ENCODE data around the gene MTMR3.
A peak's percentile ranks its signal among the peaks of the same experiment; 100 is the strongest.

MTMR3 gene

DNA sequence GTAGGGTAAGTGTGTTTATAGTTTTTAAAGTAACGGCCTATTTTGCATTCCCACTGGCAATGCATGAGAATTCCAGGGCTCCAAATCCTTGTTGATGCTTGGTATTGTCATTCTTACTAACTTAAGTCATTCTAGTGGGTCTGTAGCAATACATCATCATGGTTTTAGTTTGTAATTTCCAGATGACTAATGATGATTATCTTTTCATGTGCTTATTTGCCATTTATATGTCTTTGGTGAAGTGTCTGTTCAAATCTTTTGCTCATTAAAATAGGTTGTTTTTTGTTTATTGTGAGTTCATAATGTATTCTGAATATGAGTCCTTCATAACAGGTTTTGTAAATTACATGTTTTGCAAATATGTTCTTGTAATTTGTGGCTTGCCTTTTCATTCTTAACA is 31.2 kb downstream of the MTMR3 start:
- H4K20me1 ChIP-seq: peaks cover 21 to 100% (median 73%) of the 10 kb centered on the region in 11 experiments; a peak in 19 of 22 replicates
- H3K27me3 ChIP-seq: no peaks in the 10 kb centered on the region
- H3K27ac ChIP-seq: no peak overlapping the region
- no peak overlapping the region for H3K4me3 ChIP-seq
- no peaks in the 10 kb centered on the region for H3K9me3 ChIP-seq (replicated peaks in 1 of 11)
- TF ChIP-seq Cebpa-rat (IDR thresholded peaks at IDR 0.05): no peak
- no peak overlapping the region for H3K4me2 ChIP-seq
- H3K9ac ChIP-seq: no peak overlapping the region
- peaks cover 0 to 7% (median 0%) of the 10 kb centered on the region in 11 experiments; a peak in 1 of 22 replicates for H3K36me3 ChIP-seq
- peaks cover 4 to 28% (median 17%) of the 10 kb centered on the region in 10 experiments; a peak in 14 of 20 replicates for H3K4me1 ChIP-seq

DNA sequence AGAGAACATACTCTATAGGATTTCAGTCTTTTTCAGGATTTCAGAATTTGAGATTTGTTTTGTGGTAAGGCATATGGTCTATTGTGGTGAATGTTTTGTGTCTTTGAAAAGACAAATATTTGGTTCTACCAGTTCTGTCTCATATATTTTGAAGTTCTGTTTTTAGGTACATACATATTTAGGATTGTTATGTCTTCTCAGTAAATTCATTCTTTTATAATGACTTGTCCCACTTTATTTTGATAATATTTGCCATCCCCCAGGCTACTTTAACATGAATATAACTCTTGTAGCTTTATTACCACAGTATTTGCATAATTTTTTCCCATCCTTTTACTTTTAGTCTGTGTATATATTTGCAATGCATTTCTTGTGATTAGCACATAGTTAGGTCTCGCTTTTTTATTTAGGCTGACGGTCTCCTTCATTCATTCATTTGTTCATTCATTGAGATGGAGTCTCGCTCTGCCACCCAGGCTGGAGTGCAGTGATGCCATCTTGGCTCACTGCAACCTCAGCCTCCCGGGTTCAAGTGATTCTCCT is 32.1 kb downstream of the MTMR3 start:
- Histone ChIP-seq H3K27me3 (no peaks in the 10 kb centered on the region), H3K4me2 (peak overlapping the region in 3 of 11 experiments; percentile 5 to 17 (median 15); a peak in 5 of 22 replicates)

DNA sequence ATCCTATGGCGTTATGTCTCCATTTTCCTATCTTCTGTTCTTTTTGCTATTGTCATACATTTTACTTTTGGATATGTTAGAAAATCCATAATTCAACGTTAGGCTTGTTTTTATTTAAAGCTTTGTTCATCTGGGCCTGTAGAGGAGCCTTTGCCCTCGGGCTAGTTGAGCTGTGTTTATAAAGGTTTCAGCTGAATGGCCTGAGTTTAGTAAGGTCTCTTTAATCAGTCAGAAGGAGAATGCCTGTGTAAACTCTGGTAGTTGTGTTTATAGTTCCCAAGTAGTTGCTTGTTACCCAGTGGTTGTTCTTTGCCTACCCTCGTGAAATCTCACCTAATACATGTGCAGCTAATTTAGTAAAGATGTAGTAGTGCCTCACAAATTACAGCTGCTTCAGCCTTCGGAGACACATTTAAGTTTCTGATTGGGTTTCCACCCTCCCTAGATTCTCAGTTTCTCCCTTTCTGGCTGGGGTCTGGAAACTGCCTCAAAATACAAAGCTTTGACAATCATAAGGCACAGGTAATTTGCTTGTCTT is 33.1 kb downstream of the MTMR3 start:
- no peak overlapping the region for H3K27ac ChIP-seq
- H3K4me1 ChIP-seq: peaks cover 4 to 28% (median 17%) of the 10 kb centered on the region in 10 experiments; a peak in 12 of 20 replicates
- peaks cover 0 to 5% (median 0%) of the 10 kb centered on the region in 11 experiments; a peak in 1 of 22 replicates for H3K36me3 ChIP-seq
- H3K4me2 ChIP-seq: no peak overlapping the region
- no peak overlapping the region for H3K9ac ChIP-seq
- TF ChIP-seq Cebpa-rat (IDR thresholded peaks at IDR 0.05): no peak
- H3K4me3 ChIP-seq: no peak overlapping the region
- H3K27me3 ChIP-seq: no peaks in the 10 kb centered on the region
- peaks cover 0 to 2% (median 1%) of the 10 kb centered on the region in 11 experiments; a peak in 7 of 22 replicates for H3K9me3 ChIP-seq (replicated peaks in 1 of 11)
- H4K20me1 ChIP-seq: peaks cover 23 to 99% (median 83%) of the 10 kb centered on the region in 11 experiments; a peak in 19 of 22 replicates

More for the DNA sequence above, 32.1 kb downstream of the MTMR3 start:
- Histone ChIP-seq H3K9me3 (replicated peaks in 1 of 11) (no peaks in the 10 kb centered on the region), H3K36me3 (peaks cover 0 to 5% (median 0%) of the 10 kb centered on the region in 11 experiments; a peak in 1 of 22 replicates), H3K27ac (no peak overlapping the region), H4K20me1 (peaks cover 21 to 100% (median 82%) of the 10 kb centered on the region in 11 experiments; a peak in 19 of 22 replicates), H3K4me1 (peaks cover 4 to 28% (median 17%) of the 10 kb centered on the region in 10 experiments; a peak in 12 of 20 replicates), H3K4me3 (no peak overlapping the region), H3K9ac (no peak overlapping the region)
- TF ChIP-seq Cebpa-rat (IDR thresholded peaks at IDR 0.05): no peak

DNA sequence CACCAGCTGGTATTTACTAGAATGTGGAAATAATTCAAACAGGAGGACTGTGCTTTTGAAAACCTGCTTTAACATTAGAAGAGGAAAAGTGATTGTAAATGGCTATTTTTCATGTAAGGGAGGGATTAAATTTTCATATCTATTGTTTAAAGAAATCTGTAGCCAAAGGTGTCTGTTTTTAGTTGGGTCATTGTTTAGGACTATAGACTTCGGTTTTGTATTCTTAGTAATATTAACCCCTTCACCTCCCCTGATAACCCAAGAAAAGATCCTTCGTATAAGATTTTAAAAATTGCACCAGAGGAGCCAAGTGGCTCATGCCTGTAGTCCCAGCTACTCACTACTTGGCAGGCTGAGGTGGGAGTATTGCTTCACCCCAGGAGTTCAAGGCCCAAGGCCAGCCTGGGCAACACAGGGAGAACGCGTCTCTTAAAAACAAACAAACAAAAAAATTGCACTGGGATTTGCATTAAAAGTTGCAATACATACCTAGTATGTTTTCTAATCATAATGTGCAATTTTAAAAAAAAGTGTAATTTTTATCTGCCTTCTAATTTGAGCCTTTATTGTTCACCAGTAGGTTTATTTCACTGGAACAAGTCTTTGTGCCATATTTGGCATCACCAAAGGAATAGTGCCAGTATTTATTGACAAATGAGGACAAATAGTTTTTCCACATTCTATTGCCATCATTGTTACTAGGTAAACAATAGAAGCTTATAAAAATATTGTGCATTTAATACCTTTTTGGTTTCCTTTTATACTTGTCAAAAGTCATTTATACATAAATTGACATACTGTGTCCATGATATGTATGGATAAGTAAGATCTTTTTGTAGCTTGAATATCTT is 34.3 kb downstream of the MTMR3 start:
- H4K20me1 ChIP-seq: peaks cover 20 to 99% (median 79%) of the 10 kb centered on the region in 11 experiments; a peak in 19 of 22 replicates
- peaks cover 0 to 8% (median 0%) of the 10 kb centered on the region in 11 experiments; a peak in 3 of 22 replicates for H3K36me3 ChIP-seq
- TF ChIP-seq Cebpa-rat (IDR thresholded peaks at IDR 0.05): no peak
- no peak overlapping the region for H3K4me3 ChIP-seq
- no peak overlapping the region for H3K4me2 ChIP-seq
- peaks cover 4 to 26% (median 16%) of the 10 kb centered on the region in 10 experiments; a peak in 12 of 20 replicates for H3K4me1 ChIP-seq
- H3K9me3 ChIP-seq (replicated peaks in 1 of 11): peaks cover 0 to 14% (median 11%) of the 10 kb centered on the region in 11 experiments; a peak in 14 of 22 replicates
- H3K27ac ChIP-seq: no peak overlapping the region
- no peaks in the 10 kb centered on the region for H3K27me3 ChIP-seq
- no peak overlapping the region for H3K9ac ChIP-seq

DNA sequence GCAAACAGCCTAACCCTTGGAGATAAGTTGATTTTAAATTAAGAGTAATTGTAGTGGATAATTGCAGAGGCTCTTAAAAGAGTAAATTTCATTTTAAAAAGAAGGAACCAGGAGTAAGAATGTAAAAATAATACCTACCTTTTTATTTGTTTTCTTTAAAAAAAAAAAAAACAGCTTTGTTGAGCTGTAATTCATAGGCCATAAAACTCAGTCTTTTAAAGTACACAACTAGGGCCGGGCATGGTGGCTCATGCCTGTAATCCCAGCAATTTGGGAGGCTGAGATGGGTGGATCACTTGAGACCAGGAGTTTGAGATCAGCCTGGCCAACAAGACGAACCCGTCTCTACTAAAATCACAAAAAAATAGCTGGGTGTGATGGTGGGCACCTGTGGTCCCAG is 42.4 kb downstream of the MTMR3 start:
- Histone ChIP-seq H3K27me3 (no peaks in the 10 kb centered on the region), H3K4me3 (no peak overlapping the region), H3K27ac (no peak overlapping the region), H4K20me1 (peaks cover 3 to 96% (median 23%) of the 10 kb centered on the region in 11 experiments; a peak in 12 of 22 replicates), H3K9ac (no peak overlapping the region), H3K9me3 (replicated peaks in 1 of 11) (peaks cover 15 to 63% (median 54%) of the 10 kb centered on the region in 11 experiments), H3K36me3 (peaks cover 0 to 24% (median 5%) of the 10 kb centered on the region in 11 experiments; a peak in 6 of 22 replicates), H3K4me2 (no peak overlapping the region), H3K4me1 (no peaks in the 10 kb centered on the region)
- no peak for TF ChIP-seq Cebpa-rat (IDR thresholded peaks at IDR 0.05)

DNA sequence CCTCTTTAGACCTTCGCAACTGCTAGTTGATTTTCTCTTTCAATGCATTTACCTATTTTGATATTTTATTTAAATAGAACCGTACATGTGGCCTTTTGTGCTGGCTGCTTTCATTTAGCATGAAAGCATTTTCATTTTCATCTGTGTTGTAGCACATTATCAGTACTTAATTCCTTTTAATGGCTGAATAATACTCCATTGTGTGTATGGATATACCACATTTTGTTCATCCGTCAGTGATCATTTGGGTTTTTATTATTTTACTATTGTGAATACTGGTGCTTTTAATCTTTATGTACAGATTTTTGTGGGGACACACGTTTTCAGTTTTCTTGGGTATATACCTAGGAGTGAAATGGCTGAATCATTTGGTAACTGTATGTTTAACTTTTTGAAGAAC is 43.1 kb downstream of the MTMR3 start:
- no peak overlapping the region for H3K4me2 ChIP-seq
- TF ChIP-seq Cebpa-rat (IDR thresholded peaks at IDR 0.05): no peak
- H3K36me3 ChIP-seq: peaks cover 0 to 24% (median 5%) of the 10 kb centered on the region in 11 experiments; a peak in 6 of 22 replicates
- no peak overlapping the region for H3K9ac ChIP-seq
- H3K27me3 ChIP-seq: no peaks in the 10 kb centered on the region
- no peaks in the 10 kb centered on the region for H3K4me1 ChIP-seq
- peaks cover 2 to 98% (median 27%) of the 10 kb centered on the region in 11 experiments; a peak in 12 of 22 replicates for H4K20me1 ChIP-seq
- H3K27ac ChIP-seq: no peak overlapping the region
- no peak overlapping the region for H3K4me3 ChIP-seq
- H3K9me3 ChIP-seq (replicated peaks in 1 of 11): peaks cover 15 to 61% (median 53%) of the 10 kb centered on the region in 11 experiments

DNA sequence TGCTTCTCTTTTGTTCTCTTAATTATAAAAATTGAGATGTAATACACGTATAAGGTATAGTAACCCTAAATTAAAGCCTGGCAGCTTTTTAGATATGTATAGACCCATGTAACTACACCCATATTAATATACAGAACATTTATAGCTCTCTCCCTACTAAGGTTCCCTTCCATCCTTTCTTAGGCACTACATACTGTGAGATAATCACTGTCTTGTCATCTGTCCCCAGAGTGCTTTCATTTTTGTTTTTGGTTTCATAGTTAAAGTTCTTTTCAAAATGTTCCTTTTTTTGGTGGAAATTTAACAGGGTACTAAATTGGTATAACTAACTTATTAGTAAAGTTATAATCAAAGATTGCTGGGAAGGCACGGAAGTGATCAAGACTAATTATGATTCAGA is 49.2 kb downstream of the MTMR3 start:
- Histone ChIP-seq H3K9me3 (replicated peaks in 1 of 11) (peaks cover 0 to 14% (median 7%) of the 10 kb centered on the region in 11 experiments; a peak in 10 of 22 replicates), H3K36me3 (peaks cover 0 to 5% (median 0%) of the 10 kb centered on the region in 11 experiments; a peak in 2 of 22 replicates), H3K9ac (no peak overlapping the region), H3K27me3 (no peaks in the 10 kb centered on the region), H3K4me2 (no peak overlapping the region), H4K20me1 (peaks cover 5 to 100% (median 46%) of the 10 kb centered on the region in 11 experiments; a peak in 13 of 22 replicates), H3K4me3 (no peak overlapping the region), H3K4me1 (peaks cover 0 to 5% (median 0%) of the 10 kb centered on the region in 10 experiments; a peak in 1 of 20 replicates), H3K27ac (no peak overlapping the region)
- TF ChIP-seq Cebpa-rat (IDR thresholded peaks at IDR 0.05): no peak

DNA sequence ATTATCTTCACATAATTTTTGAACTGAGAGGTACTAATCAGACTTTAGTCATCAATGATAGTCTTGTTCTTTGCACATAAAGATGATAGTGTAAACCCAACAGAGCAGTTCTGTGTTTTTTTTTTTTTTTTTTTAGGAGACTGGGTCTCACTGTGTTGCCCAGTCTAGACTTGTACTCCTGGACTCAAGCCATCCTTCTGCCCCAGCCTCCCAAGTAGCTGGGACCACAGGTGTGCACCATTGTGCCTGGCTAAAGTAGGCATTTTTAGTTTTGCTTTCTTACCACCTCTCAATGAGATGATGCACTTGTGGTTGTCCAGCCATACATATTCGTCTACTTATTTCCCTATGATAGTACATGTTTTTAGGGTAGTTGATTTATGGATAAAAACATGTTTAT is 50.6 kb downstream of the MTMR3 start:
- peaks cover 0 to 5% (median 0%) of the 10 kb centered on the region in 10 experiments; a peak in 2 of 20 replicates for H3K4me1 ChIP-seq
- no peak overlapping the region for H3K27ac ChIP-seq
- peaks cover 7 to 20% (median 15%) of the 10 kb centered on the region in 11 experiments; a peak in 21 of 22 replicates for H3K9me3 ChIP-seq (replicated peaks in 1 of 11)
- H3K4me2 ChIP-seq: no peak overlapping the region
- no peak overlapping the region for H3K9ac ChIP-seq
- H4K20me1 ChIP-seq: peaks cover 5 to 100% (median 38%) of the 10 kb centered on the region in 11 experiments; a peak in 13 of 22 replicates
- H3K27me3 ChIP-seq: no peaks in the 10 kb centered on the region
- peaks cover 0 to 14% (median 8%) of the 10 kb centered on the region in 11 experiments; a peak in 14 of 22 replicates for H3K36me3 ChIP-seq
- no peak for TF ChIP-seq Cebpa-rat (IDR thresholded peaks at IDR 0.05)
- H3K4me3 ChIP-seq: no peak overlapping the region
